Measurements from ENCODE around the gene BTBD18.

Gene BTBD18

DNA sequence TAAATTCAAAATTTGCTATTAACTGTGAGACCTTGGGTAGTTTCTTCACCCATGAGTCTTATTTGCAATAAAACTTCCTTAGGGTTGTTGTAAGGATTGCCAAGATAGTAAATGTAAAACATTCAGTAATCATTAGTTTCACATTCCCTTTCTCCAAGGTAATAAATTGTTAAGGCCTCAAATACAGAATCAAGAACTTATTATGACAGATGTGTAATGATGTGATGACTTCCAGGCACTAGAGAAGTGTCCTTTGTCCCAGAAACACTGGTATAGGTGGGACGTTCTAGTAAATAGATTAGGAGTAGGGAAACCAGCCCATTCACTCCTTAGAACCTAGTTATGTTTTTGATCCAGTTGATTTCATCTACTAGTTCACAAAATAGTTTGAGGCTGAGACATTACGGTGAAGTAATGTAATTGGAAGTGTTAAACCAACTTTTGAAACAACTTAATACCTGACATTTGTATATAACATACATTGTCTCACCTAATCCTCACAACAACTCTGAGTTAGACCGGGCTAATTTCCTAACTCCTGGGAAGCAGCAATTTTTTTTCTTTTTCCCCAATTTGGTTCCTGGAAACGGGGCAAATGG is 35.5 kb upstream of the BTBD18 start:
- Histone ChIP-seq H3K4me3 (ENCODE audit: low read length) (no peak overlapping the region), H3K9me3 (ENCODE audit: control insufficient read depth, low read length) (no peaks in the 10 kb centered on the region), H3K4me1 (ENCODE audit: control insufficient read depth, insufficient read depth, low read length) (peaks cover 27% of the 10 kb centered on the region), H3K36me3 (ENCODE audit: control insufficient read depth, insufficient read depth, low read length, severe bottlenecking) (peaks cover 3% of the 10 kb centered on the region), H3K9ac (ENCODE audit: low read length) (no peak overlapping the region), H3K27me3 (replicated peaks; ENCODE audit: control insufficient read depth, insufficient read depth, low read length) (no peaks in the 10 kb centered on the region)
- DNase-seq (ENCODE audit: low read depth): no peak

DNA sequence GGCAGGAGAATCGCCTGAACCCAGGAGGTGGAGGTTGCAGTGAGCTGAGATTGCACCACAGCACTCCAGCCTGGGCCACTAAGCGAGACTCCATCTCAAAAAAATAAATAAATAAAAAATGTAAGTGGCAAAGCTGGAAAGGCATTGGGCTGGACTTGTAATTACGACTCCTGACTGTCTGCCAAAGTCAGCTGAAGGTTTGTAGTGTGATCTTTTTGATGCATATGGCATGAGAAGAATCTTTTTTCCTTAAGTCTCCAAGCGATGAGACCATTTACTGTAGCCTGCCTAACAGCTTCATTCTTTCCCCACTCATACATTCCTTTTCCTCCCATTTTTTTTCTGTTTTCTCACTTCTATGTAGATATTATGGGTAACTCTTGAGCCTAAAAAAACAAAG is 34.8 kb upstream of the BTBD18 start:
- Histone ChIP-seq H3K4me3 (ENCODE audit: low read length) (no peak overlapping the region), H3K27me3 (replicated peaks; ENCODE audit: control insufficient read depth, insufficient read depth, low read length) (no peaks in the 10 kb centered on the region), H3K36me3 (ENCODE audit: control insufficient read depth, insufficient read depth, low read length, severe bottlenecking) (peaks cover under 1% of the 10 kb centered on the region), H3K9ac (ENCODE audit: low read length) (no peak overlapping the region), H3K4me1 (ENCODE audit: control insufficient read depth, insufficient read depth, low read length) (peaks cover 30% of the 10 kb centered on the region), H3K9me3 (ENCODE audit: control insufficient read depth, low read length) (no peaks in the 10 kb centered on the region)
- DNase-seq (ENCODE audit: low read depth): no peak

GRCh38 chr11:57785072-57785471 is 33.5 kb upstream of the BTBD18 start:
- Histone ChIP-seq H3K9ac (ENCODE audit: low read length) (no peak overlapping the region), H3K4me1 (ENCODE audit: control insufficient read depth, insufficient read depth, low read length) (peaks cover 32% of the 10 kb centered on the region), H3K27me3 (replicated peaks; ENCODE audit: control insufficient read depth, insufficient read depth, low read length) (no peaks in the 10 kb centered on the region), H3K9me3 (ENCODE audit: control insufficient read depth, low read length) (no peaks in the 10 kb centered on the region), H3K36me3 (ENCODE audit: control insufficient read depth, insufficient read depth, low read length, severe bottlenecking) (no peaks in the 10 kb centered on the region), H3K4me3 (ENCODE audit: low read length) (no peak overlapping the region)
- DNase-seq (ENCODE audit: low read depth): no peak

GRCh38 chr11:57781529-57781943 is 29.9 kb upstream of the BTBD18 start:
- Histone ChIP-seq H3K9ac (ENCODE audit: low read length) (no peak overlapping the region), H3K36me3 (ENCODE audit: control insufficient read depth, insufficient read depth, low read length, severe bottlenecking) (no peaks in the 10 kb centered on the region), H3K27me3 (replicated peaks; ENCODE audit: control insufficient read depth, insufficient read depth, low read length) (no peaks in the 10 kb centered on the region), H3K4me1 (ENCODE audit: control insufficient read depth, insufficient read depth, low read length) (peaks cover 38% of the 10 kb centered on the region), H3K4me3 (ENCODE audit: low read length) (no peak overlapping the region), H3K9me3 (ENCODE audit: control insufficient read depth, low read length) (no peaks in the 10 kb centered on the region)
- no peak for DNase-seq (ENCODE audit: low read depth)

DNA sequence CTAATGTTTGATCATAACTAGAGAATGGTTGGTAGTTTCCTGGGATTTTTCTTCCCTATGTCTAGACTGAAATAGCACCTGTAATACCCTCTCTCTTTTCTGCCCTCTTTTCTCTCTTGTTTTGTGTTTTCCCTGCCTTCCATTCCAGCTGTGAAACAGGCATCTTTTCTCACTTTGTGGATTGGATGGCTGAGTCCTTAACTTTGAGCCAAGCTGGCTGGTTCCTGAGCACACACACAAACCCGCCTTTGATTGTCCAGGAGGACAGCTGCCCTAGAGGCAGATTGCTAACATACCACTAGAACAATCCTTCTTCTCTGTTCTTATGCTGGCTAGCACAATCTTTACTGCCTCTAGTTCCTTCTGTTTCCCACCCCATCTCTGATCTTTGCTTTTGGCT is 27.7 kb upstream of the BTBD18 start:
- peak; percentile 83 for DNase-seq (ENCODE audit: low read depth)
- H3K9ac ChIP-seq (ENCODE audit: low read length): peak overlapping the region; percentile 66
- H3K9me3 ChIP-seq (ENCODE audit: control insufficient read depth, low read length): no peaks in the 10 kb centered on the region
- peak overlapping the region; percentile 67 for H3K4me3 ChIP-seq (ENCODE audit: low read length)
- H3K27me3 ChIP-seq (replicated peaks; ENCODE audit: control insufficient read depth, insufficient read depth, low read length): no peaks in the 10 kb centered on the region
- H3K36me3 ChIP-seq (ENCODE audit: control insufficient read depth, insufficient read depth, low read length, severe bottlenecking): no peaks in the 10 kb centered on the region
- peaks cover 50% of the 10 kb centered on the region for H3K4me1 ChIP-seq (ENCODE audit: control insufficient read depth, insufficient read depth, low read length)

GRCh38 chr11:57778318-57779037 is 26.9 kb upstream of the BTBD18 start:
- H3K4me1 ChIP-seq (ENCODE audit: control insufficient read depth, insufficient read depth, low read length): peaks cover 50% of the 10 kb centered on the region
- peak overlapping the region; percentile 67 for H3K4me3 ChIP-seq (ENCODE audit: low read length)
- H3K36me3 ChIP-seq (ENCODE audit: control insufficient read depth, insufficient read depth, low read length, severe bottlenecking): no peaks in the 10 kb centered on the region
- H3K9me3 ChIP-seq (ENCODE audit: control insufficient read depth, low read length): no peaks in the 10 kb centered on the region
- no peaks in the 10 kb centered on the region for H3K27me3 ChIP-seq (replicated peaks; ENCODE audit: control insufficient read depth, insufficient read depth, low read length)
- peak overlapping the region; percentile 66 for H3K9ac ChIP-seq (ENCODE audit: low read length)
- DNase-seq (ENCODE audit: low read depth): peak; percentile 94

- no peaks in the 10 kb centered on the region for H3K36me3 ChIP-seq (ENCODE audit: control insufficient read depth, insufficient read depth, low read length, severe bottlenecking)
- DNase-seq (ENCODE audit: low read depth): no peak
- H3K27me3 ChIP-seq (replicated peaks; ENCODE audit: control insufficient read depth, insufficient read depth, low read length): no peaks in the 10 kb centered on the region
- peak overlapping the region; percentile 67 for H3K4me3 ChIP-seq (ENCODE audit: low read length)
- H3K4me1 ChIP-seq (ENCODE audit: control insufficient read depth, insufficient read depth, low read length): peaks cover 50% of the 10 kb centered on the region
- H3K9me3 ChIP-seq (ENCODE audit: control insufficient read depth, low read length): no peaks in the 10 kb centered on the region
- H3K9ac ChIP-seq (ENCODE audit: low read length): peak overlapping the region; percentile 66
Observed at GRCh38 chr11:57777969-57778317, 26.3 kb upstream of the BTBD18 start.

- no peaks in the 10 kb centered on the region for H3K27me3 ChIP-seq (replicated peaks; ENCODE audit: control insufficient read depth, insufficient read depth, low read length)
- DNase-seq (ENCODE audit: low read depth): no peak
- H3K4me3 ChIP-seq (ENCODE audit: low read length): no peak overlapping the region
- H3K9me3 ChIP-seq (ENCODE audit: control insufficient read depth, low read length): no peaks in the 10 kb centered on the region
- peaks cover 50% of the 10 kb centered on the region for H3K4me1 ChIP-seq (ENCODE audit: control insufficient read depth, insufficient read depth, low read length)
- no peak overlapping the region for H3K9ac ChIP-seq (ENCODE audit: low read length)
- no peaks in the 10 kb centered on the region for H3K36me3 ChIP-seq (ENCODE audit: control insufficient read depth, insufficient read depth, low read length, severe bottlenecking)
Observed at GRCh38 chr11:57776577-57777210, 25.1 kb upstream of the BTBD18 start.

- H3K4me1 ChIP-seq (ENCODE audit: control insufficient read depth, insufficient read depth, low read length): peaks cover 46% of the 10 kb centered on the region
- no peak overlapping the region for H3K9ac ChIP-seq (ENCODE audit: low read length)
- no peaks in the 10 kb centered on the region for H3K36me3 ChIP-seq (ENCODE audit: control insufficient read depth, insufficient read depth, low read length, severe bottlenecking)
- H3K27me3 ChIP-seq (replicated peaks; ENCODE audit: control insufficient read depth, insufficient read depth, low read length): no peaks in the 10 kb centered on the region
- DNase-seq (ENCODE audit: low read depth): peak; percentile 53
- H3K4me3 ChIP-seq (ENCODE audit: low read length): peak overlapping the region; percentile 39
- no peaks in the 10 kb centered on the region for H3K9me3 ChIP-seq (ENCODE audit: control insufficient read depth, low read length)
Observed at GRCh38 chr11:57776031-57776521, 24.5 kb upstream of the BTBD18 start.

- no peak for DNase-seq (ENCODE audit: low read depth)
- peak overlapping the region; percentile 39 for H3K4me3 ChIP-seq (ENCODE audit: low read length)
Observed at GRCh38 chr11:57775491-57775890, 23.9 kb upstream of the BTBD18 start.

DNA sequence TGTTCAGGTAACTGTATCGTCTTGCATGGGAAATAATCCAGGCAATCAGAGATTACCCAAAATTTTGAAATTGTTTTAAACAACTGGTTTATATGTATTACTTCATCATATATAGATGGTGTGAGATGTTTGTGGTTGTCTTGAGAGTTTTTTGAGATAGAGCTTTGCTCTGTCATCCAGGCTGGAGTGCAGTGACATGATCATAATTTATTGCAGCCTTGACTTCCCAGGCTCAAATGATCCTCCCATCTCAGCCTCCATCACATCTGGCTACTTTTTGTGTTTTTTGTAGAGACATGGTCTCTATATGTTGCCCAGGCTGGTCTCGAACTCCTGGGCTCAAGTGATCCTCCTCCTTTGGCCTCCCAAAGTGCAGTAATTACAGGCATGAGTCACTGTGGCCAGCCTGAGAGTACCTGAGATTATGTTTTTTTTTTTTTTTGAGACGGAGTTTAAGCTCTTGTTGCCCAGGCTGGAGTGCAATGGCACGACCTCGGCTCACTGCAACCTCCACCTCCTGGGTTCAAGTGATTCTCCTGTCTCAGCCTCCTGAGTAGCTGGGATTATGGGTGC is 21.5 kb upstream of the BTBD18 start:
- H3K4me1 ChIP-seq (ENCODE audit: control insufficient read depth, insufficient read depth, low read length): peaks cover 29% of the 10 kb centered on the region
- no peak for DNase-seq (ENCODE audit: low read depth)
- no peak overlapping the region for H3K4me3 ChIP-seq (ENCODE audit: low read length)

More at GRCh38 chr11:57775491-57775890, 23.9 kb upstream of the BTBD18 start:
- Histone ChIP-seq H3K9ac (ENCODE audit: low read length) (no peak overlapping the region), H3K36me3 (ENCODE audit: control insufficient read depth, insufficient read depth, low read length, severe bottlenecking) (no peaks in the 10 kb centered on the region), H3K4me1 (ENCODE audit: control insufficient read depth, insufficient read depth, low read length) (peaks cover 46% of the 10 kb centered on the region), H3K9me3 (ENCODE audit: control insufficient read depth, low read length) (no peaks in the 10 kb centered on the region), H3K27me3 (replicated peaks; ENCODE audit: control insufficient read depth, insufficient read depth, low read length) (no peaks in the 10 kb centered on the region)

More for the DNA sequence above, 21.5 kb upstream of the BTBD18 start:
- Histone ChIP-seq H3K9ac (ENCODE audit: low read length) (no peak overlapping the region), H3K36me3 (ENCODE audit: control insufficient read depth, insufficient read depth, low read length, severe bottlenecking) (no peaks in the 10 kb centered on the region), H3K27me3 (replicated peaks; ENCODE audit: control insufficient read depth, insufficient read depth, low read length) (no peaks in the 10 kb centered on the region), H3K9me3 (ENCODE audit: control insufficient read depth, low read length) (no peaks in the 10 kb centered on the region)
